Femur (tissue), 1 donor: ENCODE results near the gene PARL.
A peak's percentile ranks its signal among the peaks of the same experiment; 100 is the strongest.
"Not testable (repeated sequence)": the region's sequence is repeated elsewhere in the genome, so short reads cannot be mapped to it uniquely, and the experiment has no call there.

Source experiments
- DNase-seq: peaks from one replicate; pipeline ENCODE4 v3.0.0-alpha.2; 2017

Gene PARL

DNA sequence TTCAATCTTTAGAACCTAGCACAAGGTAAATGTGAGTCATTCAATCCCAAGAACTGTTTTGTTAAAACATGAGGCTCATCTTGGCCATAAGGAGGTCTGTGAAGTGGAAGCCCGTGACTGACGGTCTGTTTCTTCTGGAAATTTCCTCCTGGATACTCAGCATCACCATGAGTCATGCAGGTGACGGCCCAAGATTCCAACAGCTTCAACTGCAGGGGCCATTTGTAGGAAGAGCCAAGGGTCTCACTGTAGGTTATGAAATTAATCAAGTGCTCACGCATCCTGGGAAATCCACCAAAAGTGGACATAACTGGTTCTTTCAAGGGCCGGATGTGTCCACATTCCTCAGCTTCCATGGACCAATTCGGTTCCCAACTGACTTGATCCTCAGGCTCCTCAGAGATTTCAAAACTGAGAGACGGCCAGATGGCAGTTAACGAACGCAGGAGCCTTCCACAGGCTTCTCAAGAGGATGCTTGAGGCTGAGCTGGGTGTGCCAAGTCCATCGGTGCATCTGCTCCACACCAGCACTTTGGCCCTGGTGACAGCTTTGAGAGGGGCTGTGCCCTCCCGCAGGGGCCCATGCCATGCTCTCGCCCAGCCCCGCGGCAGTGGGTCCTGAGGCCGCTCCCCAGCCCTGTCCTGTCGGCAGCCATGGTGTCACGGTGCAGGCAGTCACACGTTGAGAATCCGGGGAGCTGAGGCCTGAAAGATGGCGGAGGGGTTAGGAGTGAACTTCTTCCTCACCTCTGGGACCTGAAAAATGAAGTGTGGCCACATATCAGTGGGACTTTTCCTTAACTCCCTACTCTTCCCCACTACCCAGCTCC, 67.8 kb downstream of the PARL start:
- no peak for DNase-seq

DNA sequence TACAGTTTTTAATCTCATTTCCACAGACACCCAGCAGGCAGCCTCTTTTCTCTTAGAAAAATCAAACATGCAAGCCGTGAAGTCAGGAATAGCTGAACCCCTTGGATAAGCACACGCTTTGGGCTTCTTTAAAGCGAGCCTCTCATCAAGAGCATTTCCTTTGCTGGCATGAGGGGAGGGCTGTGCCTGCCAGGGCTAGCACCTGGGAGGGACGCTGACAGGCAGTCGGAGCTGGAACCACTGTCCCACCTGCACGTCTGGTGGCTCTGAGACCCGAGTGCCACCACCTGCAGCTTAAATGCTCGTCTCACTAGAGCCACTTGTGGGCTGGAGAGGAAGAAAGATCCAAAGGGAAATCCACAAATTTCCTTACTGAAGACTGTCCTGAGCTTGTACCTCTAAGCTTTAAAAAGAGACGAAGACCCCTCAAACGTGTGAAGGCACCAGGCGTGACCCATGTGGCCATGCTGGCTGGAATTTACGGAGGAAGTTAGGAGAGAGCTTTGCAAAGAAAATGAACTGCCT, 68.7 kb downstream of the PARL start:
- no peak for DNase-seq

- DNase-seq, result no peak
Observed at GRCh38 chr3:183815563-183815940, 69.1 kb downstream of the PARL start.

GRCh38 chr3:183814240-183814639, 70.4 kb downstream of the PARL start:
- DNase-seq, result no peak

DNA sequence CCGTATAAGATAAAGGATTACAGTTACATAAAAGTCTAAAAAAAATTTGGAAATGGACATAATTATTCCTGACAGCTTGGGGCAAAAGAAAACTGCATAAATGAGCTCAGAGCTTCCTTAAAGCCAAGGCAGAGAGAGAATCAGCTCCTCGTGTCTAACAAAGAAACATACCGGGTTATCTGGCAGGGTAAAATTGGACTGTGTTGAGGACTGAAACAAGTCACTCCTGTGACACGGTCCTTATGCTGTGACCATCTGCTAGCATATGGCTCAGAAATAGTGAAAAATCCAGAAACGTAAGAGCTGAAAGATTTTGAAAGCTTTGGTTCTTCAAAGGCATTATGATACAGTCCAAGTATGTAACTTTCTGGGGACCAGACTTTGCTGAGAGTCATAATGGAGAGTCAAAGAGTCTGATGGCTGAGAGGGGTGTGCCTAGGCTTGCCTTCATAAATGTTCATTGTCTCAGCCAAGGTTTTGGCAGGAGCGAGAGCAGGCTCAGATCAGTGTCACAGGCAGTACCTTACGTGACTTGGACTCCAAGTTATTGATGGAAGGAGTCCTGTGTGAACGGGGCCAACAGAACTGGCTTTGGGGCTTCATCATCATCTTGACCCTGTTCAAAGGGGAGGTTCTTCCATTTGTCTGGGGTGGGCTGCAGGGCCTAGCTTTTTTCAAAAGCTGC, 71.8 kb downstream of the PARL start:
- no peak for DNase-seq

- no peak for DNase-seq
Observed at GRCh38 chr3:183811638-183812037, 73.0 kb downstream of the PARL start.

GRCh38 chr3:183810643-183811594, 73.8 kb downstream of the PARL start:
- DNase-seq, result no peak

DNA sequence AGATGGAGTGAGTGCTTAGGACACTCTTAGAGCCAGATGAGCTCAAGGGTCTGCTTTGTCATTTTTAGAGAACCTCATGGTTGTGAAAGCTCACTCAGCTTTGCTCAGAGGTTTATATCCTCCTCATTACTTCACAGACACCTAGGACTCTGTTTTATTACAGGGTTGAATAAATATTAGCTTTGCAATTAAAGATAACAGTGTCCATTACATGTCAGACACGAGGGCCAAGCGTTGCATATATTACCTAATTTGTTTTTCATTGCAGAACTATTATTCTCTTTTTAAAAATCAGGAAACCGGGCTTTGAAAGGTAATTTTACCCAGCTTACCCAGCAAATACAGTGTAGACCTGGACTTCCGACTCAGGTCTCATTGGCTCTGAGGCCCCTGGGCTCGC, 75.4 kb downstream of the PARL start:
- no peak for DNase-seq

GRCh38 chr3:183808355-183808754, 76.3 kb downstream of the PARL start:
- DNase-seq, result no peak

GRCh38 chr3:183807881-183808280, 76.8 kb downstream of the PARL start:
- no peak for DNase-seq

DNA sequence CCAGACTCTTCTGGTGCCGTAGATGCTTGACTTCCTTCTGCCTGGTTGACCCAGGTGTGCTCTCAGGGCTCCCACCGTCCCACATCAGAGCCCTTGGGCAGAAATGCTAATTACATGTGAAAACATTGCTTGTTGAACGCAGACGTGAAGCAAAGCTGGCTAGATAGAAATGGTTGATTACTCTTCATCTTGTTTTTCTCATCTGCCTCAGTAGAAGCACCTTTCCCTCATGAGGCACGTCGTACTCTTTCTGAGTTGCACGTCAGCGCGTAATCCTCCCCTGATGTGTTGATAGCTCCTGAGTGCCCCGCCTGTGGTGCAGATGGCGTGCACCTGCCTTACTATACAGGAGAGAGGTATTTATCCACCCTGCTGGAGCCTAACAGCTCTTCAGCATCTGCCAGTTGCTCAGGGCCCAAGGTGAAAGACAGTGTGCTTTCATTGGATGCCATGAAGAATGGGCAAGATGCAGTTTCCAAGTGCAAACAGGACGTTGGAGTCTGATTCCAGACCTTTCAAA, 77.4 kb downstream of the PARL start:
- no peak for DNase-seq

DNA sequence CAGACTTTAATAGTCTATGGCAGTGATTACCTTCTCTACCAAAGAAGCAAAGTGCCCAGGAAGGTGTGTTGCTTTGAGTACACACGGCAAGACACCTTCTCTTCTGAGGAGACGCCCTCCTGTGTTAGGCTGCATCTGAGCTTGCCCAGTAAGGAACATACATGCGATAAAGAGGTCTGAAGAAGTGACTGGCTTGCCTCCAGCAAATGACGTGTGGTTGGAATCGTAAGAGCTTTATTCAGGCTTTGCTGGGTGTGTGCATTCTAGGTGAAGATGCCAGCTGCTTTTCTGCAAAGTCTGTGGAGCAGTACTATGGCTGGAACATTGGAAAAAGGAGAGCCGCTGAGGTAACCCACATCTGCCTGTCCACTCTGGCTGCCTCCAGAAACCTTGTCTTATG, 81.7 kb downstream of the PARL start:
- DNase-seq, result no peak

GRCh38 chr3:183801601-183802000, 83.1 kb downstream of the PARL start:
- DNase-seq, result no peak

DNA sequence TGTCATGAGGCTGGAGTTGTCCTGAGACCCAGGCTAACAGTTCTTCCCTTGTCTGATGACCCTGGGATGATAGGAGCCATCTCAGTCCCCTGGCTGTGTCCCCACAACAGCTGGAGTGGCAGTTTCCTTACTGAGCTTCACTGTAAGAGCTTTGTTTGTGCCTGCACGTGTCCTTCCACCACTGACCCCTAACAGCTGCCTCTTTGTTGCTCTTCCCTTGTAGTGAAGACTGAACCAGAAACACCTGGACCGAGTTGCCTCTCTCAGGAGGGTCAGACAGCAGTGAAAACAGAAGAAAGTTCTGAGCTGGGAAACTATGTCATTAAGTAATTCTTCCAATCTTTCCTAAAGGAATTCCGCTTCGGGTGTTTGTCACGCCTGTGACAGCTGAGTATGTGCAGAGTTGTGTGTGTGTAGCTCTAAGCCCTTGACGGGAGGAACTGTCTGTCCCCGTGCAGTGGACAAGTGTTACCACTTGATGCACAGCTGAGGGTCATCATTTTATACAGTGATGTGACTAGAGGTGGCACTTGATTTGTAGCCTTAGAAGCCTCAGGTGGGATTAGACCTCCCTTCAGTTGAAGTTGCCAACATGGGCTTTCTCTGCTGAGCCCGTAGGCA, 84.3 kb downstream of the PARL start:
- DNase-seq, result peak; percentile 51

DNA sequence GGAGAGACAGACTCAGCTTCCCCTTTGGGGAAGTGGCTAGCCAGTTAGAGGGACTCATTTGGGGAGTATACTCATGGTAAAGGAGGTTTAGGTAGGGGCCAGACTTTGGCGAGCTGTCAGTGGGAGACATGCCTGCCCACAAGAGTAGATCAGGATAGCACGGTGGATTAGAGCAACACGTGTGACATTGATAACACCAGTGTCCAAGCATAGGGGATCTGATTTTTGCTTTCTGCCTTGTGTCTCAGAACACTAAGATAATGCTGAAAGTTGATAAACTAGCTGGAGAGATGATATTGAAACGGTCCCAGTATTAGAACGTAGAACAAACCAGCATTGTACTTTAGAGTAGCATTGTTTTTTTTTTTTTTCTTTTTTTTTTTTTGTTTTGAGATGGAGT, 85.2 kb downstream of the PARL start:
- no peak for DNase-seq

DNA sequence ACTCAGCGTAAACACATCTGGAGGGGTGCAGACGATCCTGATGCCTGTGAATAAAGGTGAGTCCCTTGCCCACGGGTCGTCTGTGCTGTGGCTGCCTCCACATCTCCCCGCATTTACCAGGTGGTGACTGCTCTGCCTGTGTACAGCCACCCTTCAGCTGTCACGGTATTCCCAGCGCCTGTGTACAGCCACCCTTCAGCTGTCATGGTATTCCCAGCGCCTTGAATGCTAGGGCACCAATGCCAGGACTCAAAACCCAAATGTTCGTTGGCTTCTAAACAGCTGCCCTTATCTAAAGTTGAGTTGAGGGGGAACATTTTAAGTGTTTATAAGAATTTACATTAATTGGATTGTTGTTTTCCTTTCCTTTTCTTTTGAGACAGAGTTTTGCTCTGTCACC, 86.7 kb downstream of the PARL start:
- DNase-seq, result no peak

- no peak for DNase-seq
Observed at GRCh38 chr3:183796372-183796771, 88.3 kb downstream of the PARL start.

GRCh38 chr3:183794452-183794851, 90.2 kb downstream of the PARL start:
- DNase-seq, result no peak

DNA sequence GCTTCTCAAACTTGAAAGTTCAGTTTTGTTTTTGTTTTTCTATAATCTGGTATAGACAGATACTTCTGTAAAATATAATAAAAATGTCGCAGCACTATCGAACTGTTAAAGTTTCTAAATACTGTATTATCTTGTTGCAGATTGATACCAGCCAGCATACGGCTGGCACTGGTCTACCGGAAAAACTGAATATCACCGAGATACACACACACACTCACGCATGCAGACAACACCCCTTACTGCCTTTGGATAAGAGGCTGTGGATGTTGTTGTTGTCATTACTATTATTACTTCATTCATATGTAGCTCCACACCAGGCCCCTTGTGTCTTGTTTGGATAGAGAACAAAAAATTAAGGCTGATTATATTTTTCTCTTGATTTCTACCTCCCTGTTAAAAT, 91.7 kb downstream of the PARL start:
- no peak for DNase-seq

- DNase-seq, result no peak
Observed at GRCh38 chr3:183790700-183791099, 94.0 kb downstream of the PARL start.

GRCh38 chr3:183789826-183790225, 94.9 kb downstream of the PARL start:
- DNase-seq, result no peak

GRCh38 chr3:183784503-183784902, 100.2 kb downstream of the PARL start:
- DNase-seq, result not testable (repeated sequence)
